GM18868 (cell line): ENCODE data around the gene OSER1.

Experiments used
- ATAC-seq: cut with Tn5 transposase; IDR thresholded peaks from one replicate; pipeline ENCODE4 v1.9.1; 2021; ENCODE audit warnings: mild to moderate bottlenecking, moderate library complexity; ENCODE audit not compliant: unreplicated experiment

The OSER1 gene

DNA sequence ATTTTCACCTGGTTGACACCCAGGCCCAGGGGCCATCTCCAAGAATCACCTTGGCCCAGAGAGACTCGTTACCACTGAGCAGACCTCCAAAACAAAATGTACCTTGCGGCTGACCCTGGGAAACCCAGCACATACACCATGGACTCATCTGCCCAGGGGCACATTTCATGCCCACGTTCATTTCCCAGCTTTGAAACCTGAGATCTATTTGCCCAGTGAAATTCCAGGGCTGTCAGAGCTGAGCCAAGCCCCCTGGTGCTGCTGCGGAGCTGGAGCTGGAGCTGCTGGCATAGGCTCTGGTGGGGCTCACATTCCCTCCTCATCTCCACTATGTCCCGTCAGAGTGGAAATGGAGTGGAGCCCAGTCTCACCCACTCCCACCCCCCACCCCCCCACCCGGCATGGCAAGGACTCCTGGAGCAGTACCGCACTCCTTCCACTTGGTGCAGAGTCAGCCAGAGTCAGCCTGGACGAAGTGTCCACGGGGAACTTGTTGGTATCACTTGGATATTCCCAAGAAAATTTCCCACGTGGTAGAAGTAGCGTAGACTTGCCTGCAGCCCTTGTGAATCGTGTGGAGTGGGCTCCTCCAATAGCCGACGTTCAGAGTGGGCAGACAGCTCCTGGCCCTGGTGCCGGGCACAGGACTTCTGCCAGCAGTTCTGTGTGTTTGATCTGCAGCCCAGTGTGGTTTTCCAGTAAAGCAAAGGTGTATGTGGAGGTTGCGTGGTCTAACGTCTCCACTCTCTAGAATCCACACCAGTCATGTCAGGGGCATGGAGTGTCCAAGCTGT lies 18.1 kb upstream of the OSER1 start:
- no peak for ATAC-seq

DNA sequence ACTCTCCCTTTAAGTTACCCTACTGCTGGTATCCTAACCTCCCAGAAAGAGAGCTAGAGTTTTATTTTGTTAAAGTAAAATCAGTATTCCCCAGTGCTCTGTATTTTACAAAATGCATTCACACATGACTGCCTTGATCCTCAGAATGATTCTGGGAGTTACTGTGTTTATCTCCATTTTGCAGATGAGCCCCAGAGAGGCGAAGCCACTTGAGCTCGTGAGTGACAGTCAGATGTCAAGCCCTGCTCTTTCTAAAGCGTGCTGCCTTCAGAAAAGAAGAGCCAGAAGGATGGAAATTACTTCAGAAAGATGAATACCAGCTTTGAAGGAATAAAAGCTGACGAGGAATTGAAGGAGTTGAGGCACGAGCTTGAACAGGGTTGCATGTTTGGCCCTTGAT lies 14.1 kb upstream of the OSER1 start:
- ATAC-seq, result no peak

DNA sequence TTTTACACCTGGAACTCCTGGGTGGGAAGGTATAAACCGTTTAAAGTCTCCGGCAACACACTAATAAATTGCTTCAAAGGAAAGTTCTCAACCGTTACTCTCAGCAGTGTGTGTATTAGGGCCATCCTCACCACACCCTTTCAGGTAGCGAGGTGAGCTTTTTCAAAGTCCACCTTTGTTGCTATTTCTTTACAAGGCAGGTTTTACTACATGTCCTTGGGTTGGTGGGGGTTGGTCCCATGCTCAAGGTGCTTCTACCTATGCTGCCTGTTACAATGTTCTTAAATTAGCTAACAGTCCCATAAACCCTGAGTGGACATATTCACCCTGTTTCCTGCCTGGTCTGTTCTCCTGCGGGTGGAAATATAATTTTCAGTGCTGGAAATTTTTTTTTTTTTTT lies 13.2 kb upstream of the OSER1 start:
- ATAC-seq, result no peak

DNA sequence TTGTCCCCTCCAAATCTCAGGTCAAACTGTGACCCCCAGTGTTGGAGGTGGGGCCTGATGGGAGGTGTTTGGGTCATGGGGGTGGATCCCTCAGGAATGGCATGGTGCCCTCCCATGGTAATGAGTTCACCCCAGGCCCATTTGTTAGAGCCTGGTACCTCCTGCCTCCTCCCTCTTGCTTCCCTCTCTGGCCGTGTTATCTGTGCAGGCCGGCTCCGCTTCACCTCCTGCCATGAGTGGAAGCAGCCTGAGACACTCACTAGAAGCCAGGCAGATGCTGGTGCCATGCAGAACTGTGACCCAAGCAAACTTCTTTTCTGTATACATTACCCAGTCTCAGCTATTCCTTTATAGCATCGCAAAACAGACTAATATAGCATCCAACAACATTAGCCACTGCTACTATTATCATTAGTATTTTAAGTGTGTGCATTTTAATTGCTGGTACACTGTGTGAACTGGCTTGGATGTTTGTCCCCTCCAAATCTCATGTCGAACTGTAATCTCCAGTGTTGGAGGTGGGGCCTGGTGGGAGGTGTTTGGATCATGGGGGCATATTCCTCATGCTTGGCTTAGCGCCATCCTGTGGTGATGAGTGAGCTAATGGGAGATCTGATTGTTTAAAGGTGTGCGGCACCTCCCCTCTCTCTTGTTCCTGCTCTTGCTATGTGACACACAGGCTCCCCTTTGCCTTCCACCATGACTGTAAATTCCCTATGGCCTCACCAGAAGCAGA lies 12.2 kb upstream of the OSER1 start:
- no peak for ATAC-seq

DNA sequence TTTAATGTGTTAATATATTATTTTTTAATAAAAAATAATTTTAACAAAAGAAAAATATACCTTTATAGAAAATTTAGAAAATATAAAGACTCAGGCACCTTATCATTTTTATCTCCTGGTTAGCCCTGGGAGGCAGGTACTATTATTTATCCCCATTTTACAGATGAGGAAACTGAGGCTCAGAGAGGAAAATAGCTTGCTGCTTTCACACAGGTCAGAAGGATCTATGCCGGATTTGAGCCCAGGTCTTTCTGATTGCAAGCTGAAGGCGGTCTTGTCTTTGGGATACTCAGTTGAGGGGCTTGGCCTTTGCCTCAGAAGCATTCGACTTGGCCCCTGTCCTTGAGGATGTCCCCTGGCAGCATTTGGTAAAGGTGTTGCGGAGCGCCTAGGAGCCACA lies 11.5 kb upstream of the OSER1 start:
- no peak for ATAC-seq

DNA sequence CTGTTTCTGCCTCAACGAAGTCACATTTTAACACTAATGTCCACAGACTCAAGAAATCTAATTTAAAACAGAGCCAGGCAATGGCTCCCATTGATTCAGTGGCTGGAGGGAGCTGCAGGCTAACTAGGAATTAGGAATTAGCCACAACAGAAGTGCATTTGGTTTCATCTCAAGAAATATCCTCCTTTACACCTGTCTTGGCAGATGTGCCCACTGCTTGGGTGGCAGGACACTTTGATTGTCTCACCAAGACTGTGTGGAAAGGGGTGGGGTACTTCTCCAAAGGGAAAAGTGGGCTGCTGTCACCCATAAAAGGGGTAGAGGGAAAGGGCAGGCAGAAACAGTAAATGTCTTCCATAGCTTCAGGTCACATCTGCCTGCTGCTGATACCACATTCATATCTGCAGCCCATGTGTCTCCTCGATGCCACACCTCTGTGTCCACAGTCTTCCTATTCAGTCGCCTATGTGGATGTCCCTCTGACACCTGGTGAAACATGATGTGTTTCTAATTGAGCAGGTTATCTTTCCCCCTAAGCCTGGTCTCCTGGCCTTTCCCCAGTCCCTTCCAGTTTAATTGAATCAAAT lies 10.9 kb upstream of the OSER1 start:
- ATAC-seq, result no peak

DNA sequence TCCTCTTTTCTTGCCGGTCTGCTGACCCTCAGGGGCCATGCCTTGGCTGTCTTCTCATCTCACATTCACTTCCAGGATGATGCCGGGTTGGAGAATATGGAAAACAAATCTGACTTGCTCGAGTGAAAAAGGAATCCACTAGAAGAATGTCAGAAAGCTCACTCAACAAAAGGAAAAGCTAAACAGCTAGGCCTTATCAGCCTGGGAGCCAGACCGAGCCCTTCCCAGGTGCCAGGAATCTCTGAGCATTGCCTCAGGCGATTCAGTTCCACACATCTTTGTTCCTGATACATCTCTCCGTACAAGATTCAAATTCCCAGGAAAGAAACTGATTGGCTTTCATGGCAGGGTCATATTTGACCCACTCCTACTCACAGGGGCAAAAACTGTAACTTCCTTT lies 9.2 kb upstream of the OSER1 start:
- no peak for ATAC-seq

DNA sequence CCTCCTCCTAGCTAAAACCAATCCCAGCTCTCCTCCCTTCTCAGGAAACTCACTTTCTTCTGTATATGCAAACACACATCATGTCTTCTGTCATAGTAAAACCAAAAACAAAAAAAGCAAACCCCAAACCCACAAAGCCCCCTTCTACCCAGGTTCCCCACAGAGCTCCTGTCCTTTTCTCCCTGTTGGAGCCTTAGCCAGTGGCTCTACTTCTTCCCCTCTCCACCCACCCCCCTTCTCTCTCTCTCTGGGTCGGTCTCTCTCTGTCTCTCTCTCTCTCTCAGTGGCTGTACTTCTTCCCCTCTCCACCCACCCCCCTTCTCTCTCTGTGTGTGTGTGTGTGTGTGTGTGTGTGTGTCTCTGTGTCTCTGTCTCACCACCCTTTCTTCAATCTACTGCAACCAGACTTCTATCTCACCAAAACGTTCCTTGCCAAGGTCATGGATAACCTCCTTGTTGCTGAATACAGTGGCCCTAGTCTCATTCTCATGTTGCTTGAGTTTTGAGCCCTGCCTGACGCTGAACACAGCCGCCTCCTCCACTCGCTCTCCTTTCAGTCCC lies 8.7 kb upstream of the OSER1 start:
- ATAC-seq, result no peak

DNA sequence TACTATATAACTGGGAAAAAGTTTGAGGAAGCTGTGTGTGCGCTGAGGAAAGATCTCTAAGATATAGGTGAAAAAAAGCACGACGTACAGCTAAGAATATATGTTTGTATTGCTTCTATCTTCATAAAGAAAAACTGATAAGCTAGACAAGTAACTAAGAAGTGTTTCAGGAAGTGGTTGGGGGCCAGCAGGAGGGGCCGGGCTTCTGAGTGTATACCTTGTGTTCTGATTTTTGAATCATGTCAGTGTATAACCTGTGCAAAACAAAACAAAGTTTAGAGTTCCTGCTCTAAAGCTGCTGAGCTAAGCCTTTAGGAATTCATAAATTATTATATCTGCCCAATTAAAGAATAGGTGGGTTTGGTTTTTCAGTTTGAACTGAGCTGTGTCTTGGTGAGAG lies 7.9 kb upstream of the OSER1 start:
- ATAC-seq, result no peak

DNA sequence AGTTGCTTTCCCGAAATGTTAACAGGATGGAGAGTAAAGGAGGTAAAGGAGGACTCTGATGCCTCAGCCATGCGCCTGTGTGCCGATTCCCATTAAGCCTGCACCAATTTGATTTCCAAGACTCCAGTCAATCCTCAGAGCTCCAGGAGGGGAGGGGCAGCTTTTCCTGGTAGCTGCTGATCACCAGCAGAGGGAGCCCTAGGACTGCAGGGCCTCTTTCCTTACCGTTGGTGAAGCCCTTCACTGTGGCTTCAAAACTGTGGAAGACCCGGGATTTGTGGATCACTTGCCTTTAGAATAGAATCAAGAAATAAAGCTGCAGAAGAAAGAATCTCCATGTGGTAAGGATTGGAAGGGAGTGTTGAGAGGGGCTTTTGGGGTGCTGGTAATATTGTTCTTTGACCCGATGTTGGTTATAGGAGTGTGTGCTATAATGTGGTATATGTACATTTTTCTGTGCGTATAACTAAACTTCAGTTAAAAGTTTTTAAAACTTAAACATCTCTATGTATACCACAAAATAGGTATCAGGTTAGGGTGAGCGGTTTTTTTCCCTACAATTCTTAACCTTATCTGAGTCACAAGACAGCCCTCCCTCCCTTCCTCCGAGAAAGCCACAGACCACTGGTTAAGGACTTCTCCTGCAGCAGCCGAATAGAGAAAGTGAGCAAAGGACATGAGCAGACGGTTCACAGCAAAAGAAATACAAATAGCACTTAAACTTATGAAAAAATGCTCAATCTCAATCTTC lies 6.9 kb upstream of the OSER1 start:
- no peak for ATAC-seq

DNA sequence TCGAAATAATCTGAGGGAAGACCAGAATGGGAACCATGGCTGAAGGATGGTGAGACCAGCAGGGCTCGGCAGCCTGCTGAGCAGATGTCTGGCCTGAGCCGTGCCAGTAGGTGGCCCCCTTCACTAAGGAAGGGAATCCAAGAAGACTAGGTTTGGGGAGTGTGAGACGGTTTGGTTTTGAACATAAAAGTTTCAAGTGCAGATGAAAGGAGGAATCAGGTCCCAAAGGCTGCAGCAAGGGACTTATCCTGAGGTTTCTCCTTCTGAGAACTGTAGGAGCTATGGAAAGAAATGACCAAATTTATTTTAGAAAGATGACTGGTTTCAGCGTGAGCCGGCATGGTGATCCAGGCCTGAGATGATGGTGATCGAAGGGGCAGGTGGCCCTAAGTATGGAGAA lies 4.6 kb upstream of the OSER1 start:
- no peak for ATAC-seq

DNA sequence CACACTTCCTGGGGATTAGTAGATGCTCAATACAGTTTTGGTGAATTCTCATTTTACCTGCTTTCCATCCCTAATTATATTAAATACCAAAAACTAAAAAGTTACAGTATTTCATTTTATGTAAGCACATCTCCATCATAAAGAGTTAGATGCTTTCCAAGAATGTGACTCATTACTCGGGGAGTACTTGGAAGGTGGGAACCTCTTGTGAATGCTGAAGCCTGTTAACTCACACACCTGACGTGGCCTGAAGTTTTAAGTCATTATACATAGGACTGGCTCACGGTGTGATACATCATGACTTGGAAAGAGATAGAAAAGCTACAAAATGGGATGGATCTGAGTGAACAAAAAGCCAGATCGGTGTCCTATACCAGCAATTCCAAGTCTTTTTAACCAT lies 2.2 kb upstream of the OSER1 start:
- ATAC-seq, result no peak

DNA sequence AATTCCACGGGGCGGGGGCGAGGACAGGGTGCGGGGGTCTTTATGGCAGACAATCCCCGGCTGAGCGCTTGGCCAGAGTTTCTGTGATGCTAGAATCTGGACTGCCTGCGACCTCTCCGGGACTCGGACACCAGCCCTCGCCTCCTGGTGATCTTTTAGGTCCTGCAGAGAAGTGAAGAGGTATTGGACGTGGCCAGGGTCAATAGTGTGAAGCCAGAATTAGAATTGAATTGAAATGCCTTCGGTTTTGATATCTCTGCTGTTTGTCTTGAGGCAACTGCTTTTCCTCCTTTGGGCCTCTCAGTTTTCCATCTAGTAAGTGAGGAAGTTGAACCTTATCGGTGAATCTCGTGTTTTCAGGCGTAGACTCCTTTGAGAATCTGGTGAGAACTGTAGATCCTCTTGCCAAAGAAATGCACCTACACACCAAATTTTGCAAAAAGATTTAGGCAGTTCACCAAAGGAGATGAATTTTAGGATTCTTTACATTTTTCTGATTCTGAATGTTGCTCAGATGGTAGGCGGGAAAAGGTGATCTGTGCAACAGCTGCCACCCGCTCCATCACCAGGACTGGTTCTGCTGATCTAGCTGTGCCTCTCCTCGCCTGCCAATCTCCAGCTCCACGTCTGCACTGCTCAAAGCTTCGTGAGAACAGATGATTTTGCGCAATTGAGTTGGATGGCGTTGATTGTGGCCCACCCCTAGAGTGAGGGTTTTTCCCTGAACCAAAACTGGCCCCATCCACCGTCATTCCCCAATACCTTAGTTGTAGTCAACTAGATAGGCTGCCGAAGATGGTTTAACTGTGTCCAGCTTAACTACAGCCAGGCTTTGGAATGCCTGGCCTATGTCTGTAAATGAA lies 837 bp upstream of the OSER1 start:
- ATAC-seq, result no peak

DNA sequence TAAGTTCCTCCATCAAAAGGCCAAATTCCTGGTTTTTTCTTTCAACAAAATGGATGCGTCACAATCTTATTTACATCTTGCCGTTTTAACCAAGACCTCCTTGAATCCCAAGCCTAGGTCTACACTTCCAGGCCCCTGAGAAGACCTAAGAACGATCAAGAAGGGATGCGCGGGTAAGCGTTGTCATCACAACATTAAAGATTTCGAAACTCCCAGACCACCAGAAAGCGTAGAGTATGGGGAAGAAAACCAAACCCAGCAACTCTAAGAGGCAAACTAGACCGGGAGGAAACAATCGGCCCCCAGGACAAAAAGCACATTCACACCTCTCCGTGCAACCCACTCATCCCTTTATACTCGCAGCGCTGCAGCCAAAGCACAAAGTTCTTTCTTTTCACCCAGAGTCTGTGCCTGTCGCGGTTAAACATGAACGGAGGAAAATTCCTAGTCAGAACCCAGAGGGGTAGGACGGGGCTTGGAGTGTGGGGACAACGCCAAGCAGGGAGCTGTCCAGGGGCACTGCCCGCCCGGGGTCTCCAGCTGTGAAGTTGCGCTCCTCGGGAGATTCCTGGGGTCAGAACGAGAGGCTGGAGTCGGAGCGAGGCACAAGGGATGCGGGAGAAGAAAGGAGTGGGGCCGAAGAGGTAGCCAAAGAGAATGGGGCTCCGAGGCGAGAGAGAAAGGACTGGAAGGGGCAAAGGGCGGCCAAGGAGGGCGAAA lies 725 bp downstream of the OSER1 start:
- no peak for ATAC-seq

DNA sequence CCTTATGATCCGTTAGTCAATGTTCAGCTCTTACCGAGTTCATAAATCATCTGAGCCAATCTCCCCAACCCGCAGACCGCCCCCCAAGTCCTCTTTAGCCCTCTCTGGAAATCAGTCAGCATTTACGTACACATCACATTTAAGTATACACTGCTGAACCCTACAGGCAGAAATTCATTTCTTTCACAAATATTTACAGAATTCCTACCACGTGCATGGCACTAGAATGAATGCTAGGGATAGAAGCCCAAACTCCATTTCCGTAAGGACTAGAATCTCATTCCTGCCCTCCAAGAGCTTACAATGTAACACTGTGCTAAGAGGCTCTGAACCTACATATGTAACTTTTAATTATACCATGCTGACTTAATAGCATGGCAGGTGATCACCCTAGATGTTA lies 1.8 kb downstream of the OSER1 start:
- no peak for ATAC-seq

DNA sequence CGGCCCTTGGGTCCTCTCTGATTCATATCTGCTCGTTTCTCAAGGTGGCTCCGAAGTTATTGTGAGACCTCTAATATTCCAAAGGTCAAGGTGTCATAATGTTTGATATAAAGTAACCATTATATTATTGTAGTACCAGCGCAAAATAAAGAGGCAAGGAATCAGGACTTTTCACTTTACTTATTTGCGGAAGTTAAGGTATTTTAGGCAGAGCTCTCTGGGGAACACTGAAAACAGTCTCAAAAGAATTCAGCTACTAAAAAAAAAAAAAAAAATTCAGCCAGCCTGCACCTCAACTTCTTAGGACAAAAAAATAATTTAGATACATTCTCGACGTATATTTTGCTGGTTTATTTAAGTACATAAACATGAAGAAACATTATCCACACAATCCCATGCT lies 2.4 kb downstream of the OSER1 start:
- no peak for ATAC-seq

DNA sequence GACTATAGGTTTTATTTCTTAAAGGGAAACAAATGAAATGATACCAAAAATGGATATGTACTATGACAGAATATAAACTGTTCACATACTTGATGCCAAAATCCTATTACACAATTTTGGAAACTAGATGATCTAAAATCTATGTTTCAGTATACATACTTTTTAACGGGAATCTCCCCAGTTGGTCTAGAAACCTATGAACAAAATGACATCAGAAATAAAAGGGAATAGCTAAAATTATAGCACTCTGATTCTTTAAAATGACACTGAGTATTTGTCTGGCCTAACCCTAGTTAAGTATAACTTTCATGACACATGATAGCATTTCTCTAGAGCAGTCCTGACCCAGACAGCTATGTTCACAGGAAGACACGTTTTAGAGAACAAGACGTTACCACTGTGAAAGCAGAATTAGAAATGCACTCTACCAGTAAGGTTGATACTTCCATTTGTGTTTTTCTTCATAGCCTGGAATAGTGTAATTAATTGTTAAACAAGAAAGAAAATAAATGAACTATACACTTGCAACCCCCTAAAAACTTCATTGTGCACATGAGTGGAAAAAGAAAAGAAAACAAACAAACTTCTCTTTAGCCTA lies 3.3 kb downstream of the OSER1 start:
- no peak for ATAC-seq

DNA sequence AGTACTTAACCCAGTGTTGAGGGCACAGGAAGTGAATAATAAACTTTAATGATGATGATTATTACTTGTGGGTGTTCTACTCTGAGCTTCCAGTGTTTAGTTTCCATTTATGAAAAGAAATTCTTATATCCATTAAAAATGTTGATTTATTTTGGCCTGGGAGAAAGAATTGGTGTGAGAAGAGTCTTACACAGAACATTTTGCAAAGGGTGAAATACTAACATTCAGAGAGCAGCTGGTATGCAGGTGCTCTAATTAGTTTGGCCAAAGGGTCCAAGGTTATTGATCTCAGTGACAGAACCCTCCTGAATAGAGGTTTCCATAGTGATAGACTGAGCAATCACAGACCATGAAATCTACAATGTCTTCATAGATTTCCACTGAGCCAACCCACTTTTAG lies 4.4 kb downstream of the OSER1 start:
- no peak for ATAC-seq

DNA sequence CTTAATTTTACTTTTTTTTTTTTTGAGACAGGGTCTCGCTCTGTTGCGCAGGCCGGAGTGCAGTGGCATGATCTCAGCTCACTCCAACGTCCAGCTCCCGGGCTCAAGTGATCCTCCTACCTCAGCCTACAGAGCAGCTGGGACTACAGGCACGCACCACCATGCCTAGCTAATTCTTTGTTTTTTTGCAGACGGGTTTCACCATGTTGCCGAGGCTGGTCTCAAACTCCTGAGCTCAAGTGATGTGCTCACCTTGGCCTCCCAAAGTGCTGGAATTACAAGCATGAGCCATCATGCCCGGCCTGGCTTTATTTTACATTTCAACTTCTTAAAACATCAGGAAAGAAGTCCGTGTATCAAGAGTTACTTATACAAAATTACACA lies 5.7 kb downstream of the OSER1 start:
- ATAC-seq, result no peak
